ENCODE data around the gene DAAM2. TPM values are rescaled to one million over a fixed set of nuclear protein-coding genes. Genes with fewer than 3 reads are reported as not detected.

Gene DAAM2
- total and polyA plus RNA-seq, 2 experiments from 2014 or later: 3.4 to 8.5 TPM

- Histone ChIP-seq H3K27me3 (no peaks in the 10 kb centered on the region), H3K4me3 (no peak overlapping the region), H3K9me3 (ENCODE audit: low read depth) (no peaks in the 10 kb centered on the region), H3K27ac (no peak overlapping the region), H3K4me1 (ENCODE audit: low read depth) (no peaks in the 10 kb centered on the region), H3K36me3 (no peaks in the 10 kb centered on the region)
- TF ChIP-seq, protein P1, sequence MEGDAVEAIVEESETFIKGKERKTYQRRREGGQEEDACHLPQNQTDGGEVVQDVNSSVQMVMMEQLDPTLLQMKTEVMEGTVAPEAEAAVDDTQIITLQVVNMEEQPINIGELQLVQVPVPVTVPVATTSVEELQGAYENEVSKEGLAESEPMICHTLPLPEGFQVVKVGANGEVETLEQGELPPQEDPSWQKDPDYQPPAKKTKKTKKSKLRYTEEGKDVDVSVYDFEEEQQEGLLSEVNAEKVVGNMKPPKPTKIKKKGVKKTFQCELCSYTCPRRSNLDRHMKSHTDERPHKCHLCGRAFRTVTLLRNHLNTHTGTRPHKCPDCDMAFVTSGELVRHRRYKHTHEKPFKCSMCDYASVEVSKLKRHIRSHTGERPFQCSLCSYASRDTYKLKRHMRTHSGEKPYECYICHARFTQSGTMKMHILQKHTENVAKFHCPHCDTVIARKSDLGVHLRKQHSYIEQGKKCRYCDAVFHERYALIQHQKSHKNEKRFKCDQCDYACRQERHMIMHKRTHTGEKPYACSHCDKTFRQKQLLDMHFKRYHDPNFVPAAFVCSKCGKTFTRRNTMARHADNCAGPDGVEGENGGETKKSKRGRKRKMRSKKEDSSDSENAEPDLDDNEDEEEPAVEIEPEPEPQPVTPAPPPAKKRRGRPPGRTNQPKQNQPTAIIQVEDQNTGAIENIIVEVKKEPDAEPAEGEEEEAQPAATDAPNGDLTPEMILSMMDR (IDR thresholded peaks at IDR 0.05; ENCODE audit: low read depth, low read length): no peak
- no peak for DNase-seq (ENCODE audit: low read depth in 1 of 2, low spot score in 1 of 2)
These were observed 109.5 kb downstream of the DAAM2 start for GRCh38 chr6:39901670-39902069.

DNA sequence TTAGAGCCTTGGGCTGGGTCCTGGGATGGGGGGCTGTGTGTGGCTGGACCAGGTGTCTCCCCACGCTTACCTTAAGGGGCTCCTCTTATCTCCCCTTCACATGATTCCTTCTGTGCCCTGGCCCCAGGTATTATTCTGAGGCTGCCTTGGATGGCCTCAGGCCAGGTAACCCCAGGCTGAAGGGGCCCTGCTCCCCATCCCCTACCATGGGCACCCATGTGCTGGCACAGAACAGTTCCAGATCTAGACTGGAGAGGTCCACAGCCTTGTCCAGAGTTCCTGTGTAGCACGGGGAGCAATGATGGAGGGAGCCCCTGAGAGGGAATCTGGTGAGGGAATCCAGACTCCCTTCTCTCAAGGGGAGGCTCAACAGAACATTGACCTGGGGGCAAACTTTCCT lies 110.0 kb downstream of the DAAM2 start:
- TF ChIP-seq, protein P1 (IDR thresholded peaks at IDR 0.05; ENCODE audit: low read depth, low read length): no peak
- DNase-seq (ENCODE audit: low read depth in 1 of 2, low spot score in 1 of 2): no peak
- Histone ChIP-seq H3K27ac (no peak overlapping the region), H3K27me3 (no peaks in the 10 kb centered on the region), H3K36me3 (no peaks in the 10 kb centered on the region), H3K4me1 (ENCODE audit: low read depth) (no peaks in the 10 kb centered on the region), H3K9me3 (ENCODE audit: low read depth) (no peaks in the 10 kb centered on the region), H3K4me3 (no peak overlapping the region)

- H3K36me3 ChIP-seq: no peaks in the 10 kb centered on the region
- no peak overlapping the region for H3K4me3 ChIP-seq
- no peaks in the 10 kb centered on the region for H3K27me3 ChIP-seq
- DNase-seq (ENCODE audit: low read depth in 1 of 2, low spot score in 1 of 2): no peak
- H3K4me1 ChIP-seq (ENCODE audit: low read depth): no peaks in the 10 kb centered on the region
- no peak overlapping the region for H3K27ac ChIP-seq
- TF ChIP-seq, protein P1 (IDR thresholded peaks at IDR 0.05; ENCODE audit: low read depth, low read length): no peak
- no peaks in the 10 kb centered on the region for H3K9me3 ChIP-seq (ENCODE audit: low read depth)
These were observed 110.8 kb downstream of the DAAM2 start for GRCh38 chr6:39902786-39903465.

GRCh38 chr6:39903656-39904055 lies 111.5 kb downstream of the DAAM2 start:
- no peaks in the 10 kb centered on the region for H3K36me3 ChIP-seq
- H3K9me3 ChIP-seq (ENCODE audit: low read depth): no peaks in the 10 kb centered on the region
- DNase-seq (ENCODE audit: low read depth in 1 of 2, low spot score in 1 of 2): no peak
- H3K27me3 ChIP-seq: no peaks in the 10 kb centered on the region
- H3K4me3 ChIP-seq: no peak overlapping the region
- no peak overlapping the region for H3K27ac ChIP-seq
- TF ChIP-seq, protein P1 (IDR thresholded peaks at IDR 0.05; ENCODE audit: low read depth, low read length): no peak
- H3K4me1 ChIP-seq (ENCODE audit: low read depth): no peaks in the 10 kb centered on the region

GRCh38 chr6:39904946-39905639 lies 112.9 kb downstream of the DAAM2 start:
- Histone ChIP-seq H3K36me3 (no peaks in the 10 kb centered on the region), H3K4me1 (ENCODE audit: low read depth) (no peaks in the 10 kb centered on the region), H3K9me3 (ENCODE audit: low read depth) (no peaks in the 10 kb centered on the region), H3K27ac (no peak overlapping the region), H3K4me3 (no peak overlapping the region), H3K27me3 (no peaks in the 10 kb centered on the region)
- DNase-seq (ENCODE audit: low read depth in 1 of 2, low spot score in 1 of 2): no peak
- TF ChIP-seq, protein P1 (IDR thresholded peaks at IDR 0.05; ENCODE audit: low read depth, low read length): peak; percentile 8
